HG03196 (cell line): ENCODE measurements around the gene DDX23.

Experiments used
- ATAC-seq: cut with Tn5 transposase; IDR thresholded peaks from one replicate; pipeline ENCODE4 v1.9.1; 2021; ENCODE audit not compliant: unreplicated experiment

DDX23 gene

GRCh38 chr12:48800971-48801370 is 51.0 kb downstream of the DDX23 start:
- no peak for ATAC-seq

GRCh38 chr12:48800457-48800856 is 51.5 kb downstream of the DDX23 start:
- ATAC-seq, result no peak

- ATAC-seq, result no peak
These were observed 55.0 kb downstream of the DDX23 start for GRCh38 chr12:48796976-48797375.

GRCh38 chr12:48795550-48796455 is 56.2 kb downstream of the DDX23 start:
- no peak for ATAC-seq

- ATAC-seq, result no peak
These were observed 57.1 kb downstream of the DDX23 start for GRCh38 chr12:48794870-48795269.

GRCh38 chr12:48793696-48794095 is 58.3 kb downstream of the DDX23 start:
- ATAC-seq, result no peak

- ATAC-seq, result no peak
These were observed 62.1 kb downstream of the DDX23 start for GRCh38 chr12:48789858-48790326.

- ATAC-seq, result no peak
These were observed 62.8 kb downstream of the DDX23 start, which contains the start of gene ADCY6 for GRCh38 chr12:48788854-48789775. Gene ADCY6, minus strand, starts transcription at chr12:48789089. Its CDS starts 5,655 bp downstream, at chr12:48783434.

GRCh38 chr12:48788524-48788853 is 63.5 kb downstream of the DDX23 start:
- ATAC-seq, result no peak

GRCh38 chr12:48787791-48788523 is 64.0 kb downstream of the DDX23 start:
- no peak for ATAC-seq

GRCh38 chr12:48786591-48787544 is 65.1 kb downstream of the DDX23 start:
- no peak for ATAC-seq

- ATAC-seq, result no peak
These were observed 68.5 kb downstream of the DDX23 start for GRCh38 chr12:48783432-48783831.

GRCh38 chr12:48782457-48783395 is 69.2 kb downstream of the DDX23 start:
- ATAC-seq, result no peak

GRCh38 chr12:48781750-48782456 is 70.1 kb downstream of the DDX23 start:
- ATAC-seq, result no peak

- no peak for ATAC-seq
These were observed 71.5 kb downstream of the DDX23 start for GRCh38 chr12:48780381-48781025.

GRCh38 chr12:48779869-48780268 is 72.1 kb downstream of the DDX23 start:
- no peak for ATAC-seq
